Sigmoid colon (tissue), 7 donors: ENCODE measurements around the gene FAM181B. TPM values are rescaled to one million over a fixed set of nuclear protein-coding genes. Genes with fewer than 3 reads are reported as not detected.

Experiments used
- DNase-seq: peaks from one replicate; pipeline ENCODE4 v3.0.0-alpha.2; 2019
- H3K27ac ChIP-seq, 4 donors: fragments of 200-600 bp; sonication (generic); one replicate each; pipeline ENCODE4 v1.5.1; 2016 to 2019; ENCODE audit warnings: mild to moderate bottlenecking in 1 of 4
- H3K27me3 ChIP-seq, 3 donors: fragments of 200-600 bp; sonication (generic); one replicate each; pipeline ENCODE4 v1.5.1; 2019; ENCODE audit warnings: mild to moderate bottlenecking in 1 of 3
- H3K36me3 ChIP-seq, 4 donors: fragments of 200-600 bp; sonication (generic); one replicate each; pipeline ENCODE4 v1.5.1; 2016 to 2019
- H3K4me1 ChIP-seq, 4 donors: fragments of 200-600 bp; sonication (generic); one replicate each; pipeline ENCODE4 v1.5.1; 2017 to 2019
- H3K4me3 ChIP-seq, 4 donors: fragments of 200-600 bp; sonication (generic); one replicate each; pipeline ENCODE4 v1.5.1; 2017 to 2019; ENCODE audit warnings: mild to moderate bottlenecking in 2 of 4, moderate library complexity in 1 of 4
- H3K9me3 ChIP-seq, 4 donors: fragments of 200-600 bp in 3 of 4; sonication (generic) in 3 of 4; one replicate each; pipeline versions ENCODE4 v1.5.1 to v1.6.1; 2013 to 2019
- CTCF ChIP-seq, 4 experiments: fragments of 450-650 bp in 3 of 4; fragments of 200-600 bp in 1 of 4; IDR thresholded peaks; one replicate each; pipeline ENCODE4 v1.5.1; 2016 to 2019; ENCODE audit warnings: antibody characterized with exemption in 4 of 4, mild to moderate bottlenecking in 3 of 4, moderate library complexity in 2 of 4
- EP300 ChIP-seq, 4 donors: sonication (generic); formaldehyde crosslinking; IDR thresholded peaks; one replicate each; pipeline ENCODE4 v1.6.1; 2017; ENCODE audit warnings: antibody characterized with exemption in 4 of 4
- POLR2A ChIP-seq, 2 donors: fragments of 450-650 bp; IDR thresholded peaks; one replicate each; pipeline ENCODE4 v1.6.1; 2016; ENCODE audit warnings: antibody characterized with exemption in 2 of 2, mild to moderate bottlenecking in 2 of 2, moderate library complexity in 2 of 2
- POLR2AphosphoS5 ChIP-seq, 4 donors: sonication (generic); formaldehyde crosslinking; IDR thresholded peaks; one replicate each; pipeline ENCODE4 v1.6.1; 2017; ENCODE audit warnings: antibody characterized with exemption in 4 of 4
- WGBS, 2 donors: extraction: QIAGEN DNeasy Blood & Tissue Kit; methylation state at CpG; one replicate each; pipeline ENCODE4 v1.1.7; 2013; 5-methylcytosine and 5-hydroxymethylcytosine counted together
- intact Hi-C: fragments of 100-400 bp; cut with DNase I; formaldehyde crosslinking; loops from one replicate; pipeline ENCODE4 v1.15.1; 2023
- polyA plus RNA-seq, 3 donors: library from polyadenylated mRNA; stranded (reverse); fragments of 200-250 nt; gene quantifications; one replicate each; pipeline ENCODE4 v1.2.3, GENCODE V29; 2013
- total RNA-seq, 4 donors: library from RNA; depleted of rRNA; stranded (reverse); fragments of >200 nt; gene quantifications; one replicate each; pipeline ENCODE4 v1.1.0, GENCODE V29; 2016
- donor health status: healthy with polysubstance abuse.
- donor health status: Bipolar disorder and iron deficiency.
- donor health status: healthy.

FAM181B gene
- total and polyA plus RNA-seq, 7 donors = under 0.01 to 1.4 (median 0.83) TPM

DNA sequence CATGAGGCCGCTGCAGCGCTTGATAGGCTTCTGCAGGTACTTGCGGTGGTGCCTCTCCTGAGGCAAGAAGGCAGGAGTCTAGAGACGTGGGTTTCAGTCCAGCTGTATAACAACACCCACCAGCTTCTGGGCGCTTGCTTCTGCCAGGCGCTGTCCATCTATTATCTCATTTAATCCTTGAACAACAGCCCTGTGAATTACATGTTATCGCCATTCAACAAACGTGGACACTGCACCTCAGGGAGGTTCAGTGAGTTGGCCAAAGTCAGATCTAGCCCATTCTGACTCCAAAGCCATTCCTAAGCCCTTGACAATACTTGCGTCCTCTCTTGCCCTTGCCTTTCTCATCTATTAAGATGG is 436 bp upstream of the FAM181B start:
- intact Hi-C loops = loop anchor here (5.0 kb wide), 1 partner anchor 128 kb away; no protein-coding TSS in a partner anchor
- H3K27me3 ChIP-seq = peaks cover 11 to 52% (median 40%) of the 10 kb centered on the region in 3 donors
- peaks cover 0 to 14% (median 11%) of the 10 kb centered on the region in 4 donors for H3K4me1 ChIP-seq
- WGBS, 2 donors = 52 to 54% methylated on average over 9 of the region's 9 CpGs
- TF ChIP-seq POLR2A (IDR thresholded peaks at IDR 0.05) = no peak
- TF ChIP-seq POLR2AphosphoS5 (IDR thresholded peaks at IDR 0.05) = no peak
- no peak for TF ChIP-seq EP300 (IDR thresholded peaks at IDR 0.05)
- TF ChIP-seq CTCF (IDR thresholded peaks at IDR 0.05) = no peak
- DNase-seq = no peak
- peak overlapping the region; percentile 36 to 60 (median 53) for H3K4me3 ChIP-seq
- H3K27ac ChIP-seq = peak overlapping the region in 3 of 4 donors; percentile 63 to 66 (median 65)
- H3K36me3 ChIP-seq = no peaks in the 10 kb centered on the region
- no peaks in the 10 kb centered on the region for H3K9me3 ChIP-seq

DNA sequence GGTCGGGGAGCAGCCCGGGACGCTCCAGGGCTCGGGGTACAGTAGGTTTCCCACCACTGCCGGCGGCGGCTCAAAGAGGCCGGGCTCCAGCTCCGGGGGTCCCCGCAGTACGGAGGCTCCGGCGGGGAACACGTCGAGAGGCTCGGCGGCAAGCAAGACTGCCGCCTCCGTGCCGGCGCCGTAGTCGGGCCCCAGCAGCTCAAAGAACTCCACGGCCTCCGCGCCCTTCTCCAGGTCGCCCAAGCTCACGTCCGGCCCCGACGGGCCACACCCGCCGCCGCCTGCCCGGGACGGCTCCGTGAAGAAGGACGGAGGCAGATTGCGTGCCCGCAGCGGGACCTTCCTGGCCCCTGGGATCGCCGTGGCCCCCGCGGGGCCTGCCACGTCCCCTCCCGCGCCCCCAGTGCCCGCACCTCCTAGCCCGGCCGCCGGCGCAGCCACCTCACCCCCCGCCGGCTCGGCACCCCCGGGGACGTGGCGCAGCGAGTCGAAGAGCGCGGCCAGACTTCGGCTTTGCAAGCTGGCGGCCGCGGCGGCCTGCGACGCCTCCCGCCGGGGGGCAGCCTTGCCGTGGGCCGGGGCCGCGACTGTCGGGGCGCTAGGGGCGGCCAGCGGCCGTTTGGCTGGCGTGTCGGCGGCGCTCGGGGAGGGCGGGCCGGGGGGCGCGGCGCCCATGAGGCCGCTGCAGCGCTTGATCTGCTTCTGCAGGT is 775 bp downstream of the FAM181B start:
- Histone ChIP-seq H3K27ac (peak overlapping the region; percentile 35 to 66 (median 64)), H3K36me3 (no peaks in the 10 kb centered on the region), H3K27me3 (peaks cover 11 to 62% (median 42%) of the 10 kb centered on the region in 3 donors), H3K4me3 (peak overlapping the region; percentile 36 to 60 (median 53)), H3K4me1 (peaks cover 0 to 14% (median 11%) of the 10 kb centered on the region in 4 donors), H3K9me3 (no peaks in the 10 kb centered on the region)
- TF ChIP-seq CTCF (IDR thresholded peaks at IDR 0.05) (no peak), POLR2A (IDR thresholded peaks at IDR 0.05) (no peak), EP300 (IDR thresholded peaks at IDR 0.05) (no peak), POLR2AphosphoS5 (IDR thresholded peaks at IDR 0.05) (no peak)
- no peak for DNase-seq
- intact Hi-C loops = loop anchor here (5.0 kb wide), 1 partner anchor 129 kb away; no protein-coding TSS in a partner anchor
- 1 to 2% methylated on average over 93 of the region's 93 CpGs for WGBS, 2 donors

DNA sequence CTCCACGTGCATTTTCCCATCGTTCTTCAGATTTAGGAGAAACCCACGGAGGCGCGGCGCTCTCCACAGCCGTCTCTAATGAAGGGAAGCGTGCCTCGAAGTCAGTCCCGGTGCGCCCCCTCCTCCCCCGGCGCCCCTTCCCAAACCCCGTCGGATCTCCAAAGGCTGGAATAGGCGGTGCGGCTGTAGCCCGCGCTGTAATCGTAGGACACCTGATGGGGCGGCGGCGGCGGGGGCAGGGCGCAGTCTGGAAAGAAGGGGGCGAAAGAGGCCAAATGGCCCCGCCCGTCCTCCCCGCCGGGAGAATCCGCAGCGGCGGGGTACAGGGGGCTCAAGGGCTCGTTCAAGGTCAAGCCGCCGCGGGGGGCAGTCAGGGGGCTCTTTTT is 1.3 kb downstream of the FAM181B start:
- 7 to 8% methylated on average over 37 of the region's 37 CpGs for WGBS, 2 donors
- H3K27me3 ChIP-seq = peaks cover 11 to 64% (median 42%) of the 10 kb centered on the region in 3 donors
- intact Hi-C loops = loop anchor here (5.0 kb wide), 1 partner anchor 130 kb away; no protein-coding TSS in a partner anchor
- H3K4me3 ChIP-seq = peak overlapping the region; percentile 27 to 60 (median 53)
- H3K9me3 ChIP-seq = no peaks in the 10 kb centered on the region
- H3K27ac ChIP-seq = peak overlapping the region; percentile 35 to 66 (median 64)
- no peaks in the 10 kb centered on the region for H3K36me3 ChIP-seq
- peaks cover 0 to 14% (median 11%) of the 10 kb centered on the region in 4 donors for H3K4me1 ChIP-seq
- TF ChIP-seq POLR2A (IDR thresholded peaks at IDR 0.05) = no peak
- TF ChIP-seq CTCF (IDR thresholded peaks at IDR 0.05) = no peak
- TF ChIP-seq EP300 (IDR thresholded peaks at IDR 0.05) = no peak
- TF ChIP-seq POLR2AphosphoS5 (IDR thresholded peaks at IDR 0.05) = no peak
- no peak for DNase-seq

DNA sequence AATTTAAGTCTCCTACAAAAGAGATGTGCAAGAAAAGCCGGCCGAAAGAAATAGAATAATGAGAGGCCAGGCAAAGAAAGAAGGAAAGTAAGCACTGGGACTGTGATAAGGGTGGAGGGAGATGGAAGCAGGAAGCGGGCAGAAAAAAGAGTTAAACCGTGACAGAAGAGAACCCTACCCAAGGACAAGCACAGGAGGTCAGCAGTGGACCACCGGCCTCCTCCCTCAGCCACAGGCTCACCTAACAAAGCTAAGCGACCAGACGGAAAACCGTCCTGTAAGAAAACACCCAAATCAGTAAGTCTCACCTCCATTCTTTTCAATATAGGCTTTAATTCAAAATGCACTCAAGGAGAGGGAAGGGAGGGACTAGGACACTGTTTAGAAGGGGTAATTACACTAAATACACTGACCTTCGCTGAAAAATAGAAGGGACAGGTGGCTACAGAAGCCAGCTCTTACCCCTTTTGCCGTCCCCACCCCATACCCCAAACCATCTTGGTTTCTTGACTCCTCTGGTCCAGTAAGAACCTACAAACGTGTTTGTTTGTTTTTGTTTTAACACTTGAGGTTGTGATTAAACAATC is 1.9 kb downstream of the FAM181B start:
- Histone ChIP-seq H3K36me3 (no peaks in the 10 kb centered on the region), H3K27me3 (peaks cover 11 to 64% (median 42%) of the 10 kb centered on the region in 3 donors), H3K4me1 (peaks cover 0 to 14% (median 11%) of the 10 kb centered on the region in 4 donors), H3K4me3 (peak overlapping the region in 3 of 4 donors; percentile 50 to 60 (median 56)), H3K9me3 (no peaks in the 10 kb centered on the region), H3K27ac (peak overlapping the region in 3 of 4 donors; percentile 17 to 35 (median 27))
- intact Hi-C loops = loop anchor here (5.0 kb wide), 1 partner anchor 131 kb away; no protein-coding TSS in a partner anchor
- WGBS, 2 donors = 25 to 28% methylated on average over 11 of the region's 11 CpGs
- TF ChIP-seq POLR2AphosphoS5 (IDR thresholded peaks at IDR 0.05) = no peak
- TF ChIP-seq POLR2A (IDR thresholded peaks at IDR 0.05) = no peak
- no peak for TF ChIP-seq EP300 (IDR thresholded peaks at IDR 0.05)
- no peak for TF ChIP-seq CTCF (IDR thresholded peaks at IDR 0.05)
- no peak for DNase-seq
